Gastroesophageal sphincter (tissue), 4 donors: ENCODE results near the gene IFI35. TPM values are rescaled to one million over a fixed set of nuclear protein-coding genes. Genes with fewer than 3 reads are reported as not detected.

Source experiments
- ATAC-seq: fragments of 150-250 bp; one replicate; pipeline ENCODE4 v1.9.1; 2016; ENCODE audit warnings: mild to moderate bottlenecking, moderate library complexity
- H3K27ac ChIP-seq, 4 donors: fragments of 200-600 bp; sonication (generic) in 3 of 4; 1 replicate in 3 of 4; 2 replicates in 1 of 4; pipeline ENCODE4 v1.5.1; 2016 to 2019
- H3K27me3 ChIP-seq: fragments of 200-600 bp; sonication (generic); one replicate; pipeline ENCODE4 v1.5.1; 2019
- H3K36me3 ChIP-seq, 2 donors: fragments of 200-600 bp; sonication (generic); one replicate each; pipeline ENCODE4 v1.5.1; 2019; ENCODE audit warnings: control low read depth in 1 of 2
- H3K4me1 ChIP-seq, 3 donors: fragments of 200-600 bp; sonication (generic); 1 replicate in 2 of 3; 2 replicates in 1 of 3; pipeline ENCODE4 v1.5.1; 2016 to 2019; ENCODE audit warnings: control low read depth in 2 of 3
- H3K4me3 ChIP-seq, 2 donors: fragments of 200-600 bp; sonication (generic); one replicate each; pipeline ENCODE4 v1.5.1; 2019; ENCODE audit warnings: mild to moderate bottlenecking in 1 of 2, moderate library complexity in 1 of 2
- H3K9me3 ChIP-seq, 3 donors: fragments of 200-600 bp; sonication (generic); one replicate each; pipeline ENCODE4 v1.5.1; 2017 to 2019; ENCODE audit warnings: control low read depth in 2 of 3
- EP300 ChIP-seq: sonication (generic); formaldehyde crosslinking; IDR thresholded peaks from one replicate; pipeline ENCODE4 v1.6.1; 2017; ENCODE audit warnings: antibody characterized with exemption, mild to moderate bottlenecking
- POLR2A ChIP-seq, 2 donors: fragments of 450-650 bp; IDR thresholded peaks; one replicate each; pipeline ENCODE4 v1.6.1; 2017; ENCODE audit warnings: antibody characterized with exemption in 2 of 2, mild to moderate bottlenecking in 2 of 2, moderate library complexity in 1 of 2
- POLR2AphosphoS5 ChIP-seq: sonication (generic); formaldehyde crosslinking; IDR thresholded peaks from one replicate; pipeline ENCODE4 v1.6.1; 2017; ENCODE audit warnings: antibody characterized with exemption
- WGBS, 2 donors: methylation state at CpG; one replicate each; pipeline ENCODE4 v1.1.5; 2018; ENCODE audit warnings: low coverage in 1 of 2; 5-methylcytosine and 5-hydroxymethylcytosine counted together
- total RNA-seq, 4 donors: library from RNA; depleted of rRNA; stranded (reverse); fragments of >200 nt; gene quantifications; one replicate each; pipeline ENCODE4 v1.1.0, GENCODE V29; 2016
- TF ChIP-seq, protein P1 (sequence below), 4 experiments: fragments of 200-600 bp in 2 of 4; fragments of 450-650 bp in 2 of 4; sonication (generic) in 1 of 4; IDR thresholded peaks; one replicate each; pipeline ENCODE4 v1.5.1; 2017 to 2019; ENCODE audit warnings: antibody characterized with exemption in 4 of 4, mild to moderate bottlenecking in 2 of 4, moderate library complexity in 2 of 4

Gene IFI35
- total RNA-seq, 4 donors from 2014 or later, result 17.1 to 27.9 (median 22.9) TPM

DNA sequence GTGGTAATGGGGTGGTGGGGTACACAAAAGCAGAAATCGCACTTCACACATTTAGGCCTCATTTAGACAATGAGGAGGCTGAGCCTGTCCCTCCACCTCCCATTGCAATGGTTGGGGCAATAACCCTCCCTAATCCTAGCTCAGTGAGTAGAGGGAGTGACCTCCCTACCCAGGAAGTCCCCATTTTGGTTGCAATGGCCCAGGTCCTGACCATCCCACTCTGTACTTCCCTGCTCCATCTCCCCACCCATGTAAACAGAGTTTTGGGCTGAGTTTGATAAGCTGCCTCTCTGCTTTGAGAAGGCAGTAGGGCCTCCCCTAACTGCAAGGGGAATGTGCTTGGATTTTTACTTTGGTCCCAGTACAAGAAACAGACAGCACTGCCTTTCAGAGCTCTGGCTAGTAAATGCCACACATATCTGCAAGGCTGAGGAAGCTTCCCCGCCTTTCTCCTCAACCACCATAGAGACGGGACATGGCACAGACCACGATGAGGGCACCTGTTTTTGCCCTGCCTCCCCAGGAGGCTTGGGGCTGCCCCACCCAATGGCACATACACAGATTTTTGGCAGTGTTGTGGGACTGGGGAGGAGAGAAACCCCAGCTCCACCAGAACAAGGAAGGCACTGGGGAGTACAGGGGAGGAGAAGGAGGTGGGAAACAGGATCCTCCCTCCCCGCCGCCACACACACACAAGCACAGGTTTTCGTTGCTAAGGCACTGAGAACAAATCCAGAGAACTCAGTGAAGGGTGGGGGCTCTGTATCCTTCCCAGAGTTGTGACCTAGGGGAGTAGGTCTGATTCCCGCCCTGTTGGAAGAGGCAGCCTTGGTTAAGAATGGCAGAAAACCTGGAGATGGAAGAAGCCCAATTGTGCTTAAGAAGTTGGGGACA is 8.3 kb downstream of the IFI35 start:
- H3K4me1 ChIP-seq, result peaks cover 0 to 90% (median 52%) of the 10 kb centered on the region in 3 donors
- TF ChIP-seq POLR2AphosphoS5, result no peak
- no peak for TF ChIP-seq POLR2A (IDR thresholded peaks at IDR 0.05)
- no peak for TF ChIP-seq EP300
- TF ChIP-seq, protein P1, sequence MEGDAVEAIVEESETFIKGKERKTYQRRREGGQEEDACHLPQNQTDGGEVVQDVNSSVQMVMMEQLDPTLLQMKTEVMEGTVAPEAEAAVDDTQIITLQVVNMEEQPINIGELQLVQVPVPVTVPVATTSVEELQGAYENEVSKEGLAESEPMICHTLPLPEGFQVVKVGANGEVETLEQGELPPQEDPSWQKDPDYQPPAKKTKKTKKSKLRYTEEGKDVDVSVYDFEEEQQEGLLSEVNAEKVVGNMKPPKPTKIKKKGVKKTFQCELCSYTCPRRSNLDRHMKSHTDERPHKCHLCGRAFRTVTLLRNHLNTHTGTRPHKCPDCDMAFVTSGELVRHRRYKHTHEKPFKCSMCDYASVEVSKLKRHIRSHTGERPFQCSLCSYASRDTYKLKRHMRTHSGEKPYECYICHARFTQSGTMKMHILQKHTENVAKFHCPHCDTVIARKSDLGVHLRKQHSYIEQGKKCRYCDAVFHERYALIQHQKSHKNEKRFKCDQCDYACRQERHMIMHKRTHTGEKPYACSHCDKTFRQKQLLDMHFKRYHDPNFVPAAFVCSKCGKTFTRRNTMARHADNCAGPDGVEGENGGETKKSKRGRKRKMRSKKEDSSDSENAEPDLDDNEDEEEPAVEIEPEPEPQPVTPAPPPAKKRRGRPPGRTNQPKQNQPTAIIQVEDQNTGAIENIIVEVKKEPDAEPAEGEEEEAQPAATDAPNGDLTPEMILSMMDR (IDR thresholded peaks at IDR 0.05), result no peak

DNA sequence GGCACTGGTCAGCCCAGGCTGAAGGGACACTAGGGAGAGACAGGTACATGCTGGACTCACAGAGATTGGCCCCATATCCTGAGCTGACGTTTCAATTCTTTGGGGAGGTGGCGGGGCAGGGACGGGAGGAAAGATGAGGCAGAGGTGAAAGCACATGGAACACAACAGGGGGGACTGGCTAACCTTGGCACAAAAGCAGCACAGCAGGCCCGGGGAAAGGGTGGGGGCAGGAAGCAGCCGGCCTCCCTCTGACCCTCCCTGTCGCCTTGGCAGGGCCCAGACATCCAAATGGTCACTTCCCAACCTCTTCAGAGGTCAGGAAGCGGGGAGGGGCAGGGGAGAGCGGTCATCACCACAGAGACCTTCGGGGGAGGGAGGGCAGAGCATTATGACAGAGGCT is 9.0 kb downstream of the IFI35 start:
- peak; percentile 59 for TF ChIP-seq POLR2AphosphoS5
- no peak for TF ChIP-seq POLR2A (IDR thresholded peaks at IDR 0.05)
- TF ChIP-seq, protein P1 (IDR thresholded peaks at IDR 0.05), result no peak
- TF ChIP-seq EP300, result no peak
- peaks cover 0 to 90% (median 56%) of the 10 kb centered on the region in 3 donors for H3K4me1 ChIP-seq
- WGBS, 2 donors, result 0 to 27% methylated on average over 2 to 6 of the region's 9 CpGs
- H3K27ac ChIP-seq, result peak overlapping the region in 3 of 4 donors; percentile 67 to 76 (median 72)
- peaks cover 0 to 68% of the 10 kb centered on the region in 2 donors for H3K36me3 ChIP-seq
- H3K4me3 ChIP-seq, result no peak overlapping the region
- ATAC-seq, result peak; percentile 75
- H3K9me3 ChIP-seq, result no peaks in the 10 kb centered on the region
- no peaks in the 10 kb centered on the region for H3K27me3 ChIP-seq

More for the DNA sequence above, 8.3 kb downstream of the IFI35 start:
- Histone ChIP-seq H3K27me3 (no peaks in the 10 kb centered on the region), H3K4me3 (no peak overlapping the region), H3K36me3 (peaks cover 0 to 68% of the 10 kb centered on the region in 2 donors), H3K9me3 (no peaks in the 10 kb centered on the region), H3K27ac (peak overlapping the region in 3 of 4 donors; percentile 67 to 76 (median 72))
- ATAC-seq, result peak; percentile 19
- 60 to 69% methylated on average over 2 of the region's 8 CpGs for WGBS, 2 donors

DNA sequence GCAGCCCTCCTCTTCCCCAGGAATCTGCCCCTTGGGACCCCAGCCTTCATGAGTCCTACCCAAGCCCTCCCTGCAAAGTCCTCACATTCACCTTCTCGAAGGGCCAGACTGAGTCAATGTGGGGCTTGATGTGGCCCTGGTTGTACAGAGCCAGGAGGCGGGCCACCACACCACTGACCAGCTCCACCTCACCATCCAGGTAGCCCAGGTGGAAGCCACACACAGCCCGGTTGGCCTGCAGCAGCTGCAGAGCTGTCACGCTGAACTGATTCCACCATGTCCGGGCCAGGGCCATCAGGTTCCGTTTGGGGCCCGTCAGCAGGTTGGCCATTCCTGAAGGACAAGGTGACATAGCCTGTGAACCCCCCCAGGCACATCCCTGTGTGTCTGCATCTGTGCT is 9.6 kb downstream of the IFI35 start:
- Histone ChIP-seq H3K9me3 (no peaks in the 10 kb centered on the region), H3K27me3 (no peaks in the 10 kb centered on the region), H3K36me3 (peaks cover 0 to 68% of the 10 kb centered on the region in 2 donors), H3K4me3 (no peak overlapping the region), H3K4me1 (peaks cover 0 to 90% (median 57%) of the 10 kb centered on the region in 3 donors), H3K27ac (peak overlapping the region in 3 of 4 donors; percentile 67 to 76 (median 72))
- TF ChIP-seq, protein P1 (IDR thresholded peaks at IDR 0.05), result no peak
- TF ChIP-seq POLR2A (IDR thresholded peaks at IDR 0.05) (no peak), EP300 (no peak), POLR2AphosphoS5 (no peak)
- no peak for ATAC-seq
- 80% methylated on average over 3 of the region's 7 CpGs; no CpG with 5 or more reads in 1 of the 2 donors for WGBS, 2 donors

DNA sequence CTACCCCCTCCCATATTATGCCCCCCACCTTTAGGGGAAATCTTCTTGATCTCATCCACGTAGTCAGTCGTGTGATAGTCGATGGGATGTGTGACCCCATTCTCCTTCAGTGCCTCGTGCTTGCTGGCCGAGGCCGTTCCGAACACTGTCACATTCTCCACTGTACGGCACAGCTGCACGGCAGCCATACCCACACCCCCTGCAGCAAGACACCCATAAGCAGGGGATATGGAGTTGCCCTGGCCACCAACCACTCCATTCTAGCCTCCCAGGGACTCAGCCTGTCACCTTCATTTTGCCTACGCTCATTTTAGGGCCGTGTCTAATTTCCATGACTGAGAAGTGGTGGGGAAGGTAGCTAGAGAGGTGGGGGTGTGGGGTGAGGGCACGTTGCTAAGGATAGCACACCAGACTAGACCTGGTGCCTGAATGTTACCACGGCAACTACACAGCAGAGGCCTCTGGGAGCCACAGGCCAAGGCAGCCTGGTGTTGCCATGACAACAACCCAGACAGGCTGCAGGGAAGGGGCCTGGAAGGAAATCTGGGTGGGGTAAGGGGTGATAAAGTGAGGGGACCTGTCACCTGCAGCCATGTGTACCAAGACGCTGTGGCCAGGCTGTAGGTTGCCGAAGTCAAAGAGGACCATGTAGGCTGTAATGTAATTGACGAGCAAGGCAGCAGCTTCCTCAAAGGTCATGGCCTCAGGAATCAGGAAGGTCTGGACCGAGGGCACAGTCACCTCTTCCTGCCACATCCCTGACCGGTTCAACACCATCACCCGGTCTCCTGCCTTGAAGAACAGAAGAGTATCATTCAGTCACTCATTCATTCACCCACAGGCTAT is 11.6 kb downstream of the IFI35 start:
- Histone ChIP-seq H3K4me3 (no peak overlapping the region), H3K27me3 (no peaks in the 10 kb centered on the region), H3K4me1 (peaks cover 0 to 82% (median 62%) of the 10 kb centered on the region in 3 donors), H3K9me3 (no peaks in the 10 kb centered on the region), H3K27ac (peak overlapping the region in 3 of 4 donors; percentile 54 to 92 (median 89)), H3K36me3 (peaks cover 0 to 54% of the 10 kb centered on the region in 2 donors)
- no peak for ATAC-seq
- 32 to 71% methylated on average over 7 to 9 of the region's 19 CpGs for WGBS, 2 donors
- TF ChIP-seq, protein P1 (IDR thresholded peaks at IDR 0.05), result no peak
- TF ChIP-seq POLR2AphosphoS5 (no peak), EP300 (no peak)
